Stimulated activated CD4-positive, alpha-beta T cell treated with anti-CD3 and anti-CD28 coated beads, TNF-alpha, amount 100 ng/mL, for 4 hours (primary cell): ENCODE data around the gene ITGA11.

Experiments
- DNase-seq, 3 experiments: peaks; one replicate each; pipeline ENCODE4 v3.0.0-alpha.2; 2020; ENCODE audit warnings: low read depth in 3 of 3

ITGA11 gene

DNA sequence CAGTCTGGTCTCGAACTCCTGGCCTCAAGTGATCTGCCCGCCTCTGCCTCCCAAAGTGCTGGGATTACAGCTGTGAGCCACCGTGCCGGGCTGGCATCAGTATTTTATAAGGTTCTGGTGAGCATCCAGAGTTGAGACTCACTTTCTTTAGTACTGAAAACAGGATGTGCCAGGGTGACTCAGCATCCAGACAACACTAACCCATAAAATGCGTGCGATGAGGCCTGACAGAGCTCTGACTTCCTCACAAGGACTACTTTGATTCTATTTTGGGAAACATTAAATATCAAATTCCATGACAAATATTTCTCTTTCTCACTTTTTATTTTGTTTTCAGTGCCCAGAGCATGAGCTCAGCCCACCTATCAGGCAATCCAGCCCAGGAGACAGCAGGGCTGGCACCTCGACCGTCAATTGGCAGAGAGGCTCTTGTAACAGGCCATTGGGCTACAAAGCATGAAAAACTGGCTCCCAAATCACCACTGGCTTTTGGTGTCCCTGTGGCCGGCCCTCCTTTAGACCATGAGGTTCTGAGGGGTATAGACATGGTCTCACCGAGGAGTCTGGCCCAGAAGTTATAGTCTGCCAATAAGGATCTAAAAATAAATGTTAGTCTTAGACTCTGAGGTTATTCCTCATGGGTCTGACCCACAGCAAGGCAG is 79.4 kb downstream of the ITGA11 start:
- peak in 2 of 3 experiments; percentile 3 to 12 for DNase-seq

DNA sequence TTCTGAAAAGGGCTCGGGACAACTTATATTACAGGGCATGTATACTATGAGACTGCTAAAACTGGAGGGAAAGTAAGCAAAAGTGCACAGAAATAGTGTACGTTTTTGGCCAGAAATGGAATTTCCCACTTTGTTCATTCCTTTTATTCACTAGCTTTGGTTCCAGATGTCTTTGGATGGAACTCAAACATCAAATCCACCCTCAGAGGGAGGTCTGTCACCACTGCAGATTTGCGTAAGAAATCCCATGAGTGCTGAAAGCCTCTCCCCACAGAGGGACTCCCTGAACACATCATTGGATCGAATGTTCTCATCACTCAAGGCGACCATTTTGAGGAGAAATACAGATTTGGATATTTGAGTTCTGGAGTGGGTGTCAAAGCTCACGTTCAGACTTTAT is 82.8 kb downstream of the ITGA11 start:
- DNase-seq, result no peak

DNA sequence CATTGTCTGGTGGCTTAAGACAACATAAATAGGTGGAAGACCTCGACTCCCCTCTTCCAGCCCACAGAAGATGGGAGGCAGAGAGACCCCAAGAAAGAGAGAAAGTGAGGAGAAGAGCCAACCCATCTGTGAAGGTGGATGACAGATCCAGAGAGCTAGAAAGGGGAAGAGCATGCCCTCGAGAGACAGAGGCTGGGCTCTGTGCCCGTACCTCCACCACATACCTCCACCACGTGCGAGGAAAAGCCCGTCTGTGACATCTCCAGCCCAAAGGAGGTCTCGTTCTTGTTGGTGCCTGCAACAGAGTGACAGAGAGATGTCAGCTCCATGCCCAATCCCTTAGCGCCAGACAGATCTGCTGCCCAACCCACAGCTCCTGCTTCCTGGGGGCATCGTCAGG is 83.4 kb downstream of the ITGA11 start:
- DNase-seq, result no peak

DNA sequence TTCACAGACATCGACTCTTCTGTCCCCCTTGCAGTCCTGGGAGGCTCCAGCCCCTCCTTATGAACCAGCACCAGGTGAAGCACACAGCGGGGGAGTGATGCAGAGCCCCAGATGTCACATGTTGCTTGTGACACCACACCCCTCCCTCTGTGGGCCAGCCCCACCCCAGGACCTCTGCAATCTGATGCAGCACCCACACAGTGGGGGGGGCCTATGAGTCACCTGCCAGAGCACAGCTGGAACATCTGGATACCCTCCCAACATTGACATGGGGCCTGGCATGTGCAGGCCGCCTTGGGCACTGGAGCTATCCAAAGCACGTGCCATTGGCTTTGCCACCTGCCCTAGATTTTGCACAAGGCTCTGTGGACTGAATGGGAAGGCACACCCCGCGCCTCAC is 83.9 kb downstream of the ITGA11 start:
- peak in 1 of 3 experiments; percentile 5 for DNase-seq

DNA sequence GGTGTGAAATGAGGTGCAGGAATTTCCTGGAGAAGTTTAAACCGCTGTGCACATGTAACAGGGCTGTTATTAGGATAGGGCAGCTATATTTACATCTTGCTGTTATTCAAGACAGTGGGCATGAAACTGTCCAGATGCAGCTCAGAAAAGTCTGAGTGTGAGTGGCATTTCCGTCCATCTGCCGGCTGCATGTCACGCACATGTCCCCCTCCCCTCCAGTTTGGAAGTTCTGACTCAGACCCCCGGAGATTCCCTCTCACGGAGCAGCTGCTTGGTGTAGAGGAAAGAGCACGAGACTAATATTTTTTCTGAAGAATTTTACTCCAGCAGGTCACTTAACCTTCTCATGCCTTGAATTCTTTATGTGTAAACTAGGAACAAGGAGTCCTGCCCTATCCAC is 84.6 kb downstream of the ITGA11 start:
- no peak for DNase-seq

DNA sequence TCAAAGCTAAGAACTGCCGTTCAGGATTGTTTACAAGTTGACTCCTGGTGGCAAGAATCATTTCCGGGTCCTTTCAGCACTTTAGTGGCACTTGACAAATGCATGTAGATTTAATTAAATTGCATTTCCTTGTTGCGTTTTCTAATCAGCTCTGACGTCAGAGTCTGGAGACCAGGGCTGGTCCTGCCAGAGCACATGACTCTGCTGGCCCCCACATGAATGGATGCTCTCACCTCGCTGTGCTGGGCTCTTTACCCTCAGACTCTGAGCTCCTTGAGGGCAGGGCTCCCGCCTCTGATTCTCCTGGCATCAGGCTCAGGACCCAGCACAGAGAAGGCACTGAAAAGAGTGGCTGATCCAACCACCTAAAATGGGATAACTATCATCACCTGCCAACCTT is 85.0 kb downstream of the ITGA11 start:
- DNase-seq, result no peak

DNA sequence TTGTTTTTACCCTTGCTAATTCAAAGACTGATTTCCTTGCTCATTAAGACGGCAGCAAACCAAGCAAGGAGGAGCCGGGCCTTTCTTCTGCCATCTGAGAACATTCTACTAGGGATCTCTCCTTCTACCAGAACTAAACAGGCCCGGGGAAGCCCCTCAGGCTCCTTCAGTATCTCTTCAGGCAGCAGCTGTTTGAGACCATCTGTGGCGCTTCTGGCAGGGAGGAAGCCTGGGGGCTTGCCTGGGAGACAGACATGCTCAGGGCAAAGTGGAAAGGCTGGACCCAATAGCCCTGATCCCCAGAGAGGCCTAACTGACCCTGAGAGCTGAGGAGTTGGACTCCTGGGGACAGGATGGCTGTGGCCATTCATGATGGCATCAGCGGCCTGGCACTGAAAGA is 86.5 kb downstream of the ITGA11 start:
- DNase-seq, result no peak

DNA sequence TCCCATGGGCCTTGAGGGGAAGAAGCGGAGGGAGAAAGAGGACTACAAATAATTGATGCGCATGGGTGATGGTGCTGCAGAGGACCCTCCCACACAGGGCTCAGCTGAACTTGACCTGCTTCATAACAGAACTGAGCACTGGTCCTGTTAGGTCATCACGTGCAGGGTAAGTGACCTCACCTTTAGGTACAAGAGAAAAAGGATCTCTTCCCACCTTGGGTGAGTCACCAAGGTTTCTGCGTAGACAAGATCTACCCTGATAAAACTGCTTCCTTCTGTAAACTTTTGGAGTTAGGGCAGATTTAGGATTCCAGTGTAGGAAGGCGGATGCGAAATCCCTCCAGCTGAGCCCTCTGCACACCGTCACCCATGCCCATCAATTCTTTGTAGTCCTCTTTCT is 87.4 kb downstream of the ITGA11 start:
- DNase-seq, result no peak

DNA sequence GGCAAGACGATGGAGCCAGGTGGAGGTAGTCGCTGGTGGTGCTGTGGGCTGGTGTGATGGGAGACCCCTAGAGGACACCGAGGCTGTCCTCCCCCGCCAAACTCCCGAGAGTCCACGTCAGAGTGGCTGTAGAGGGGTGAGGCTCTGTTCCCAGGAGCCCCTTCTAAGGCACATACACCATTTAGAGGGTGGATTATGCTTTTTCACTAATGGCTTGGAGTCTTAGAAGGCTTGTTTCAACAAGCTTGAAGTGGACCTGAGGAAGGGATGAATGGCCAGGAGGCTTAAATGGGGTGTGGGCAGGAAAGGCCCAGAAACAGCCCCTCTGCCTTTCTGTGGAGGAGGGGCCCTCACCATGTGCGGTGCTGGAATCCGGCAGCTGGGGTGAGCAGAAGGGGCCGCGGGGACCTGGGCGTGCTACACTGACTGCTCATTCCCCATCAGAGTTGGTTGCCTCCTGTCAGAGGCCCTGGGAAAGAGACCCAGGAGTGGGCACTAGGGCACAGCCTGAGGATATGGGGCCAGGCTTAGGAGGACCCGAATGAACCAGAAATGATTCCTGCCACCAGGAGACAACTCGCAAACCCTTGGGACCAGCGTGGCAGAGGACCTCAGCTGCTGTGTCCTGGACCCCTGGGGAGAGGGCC is 88.3 kb downstream of the ITGA11 start:
- DNase-seq, result no peak

DNA sequence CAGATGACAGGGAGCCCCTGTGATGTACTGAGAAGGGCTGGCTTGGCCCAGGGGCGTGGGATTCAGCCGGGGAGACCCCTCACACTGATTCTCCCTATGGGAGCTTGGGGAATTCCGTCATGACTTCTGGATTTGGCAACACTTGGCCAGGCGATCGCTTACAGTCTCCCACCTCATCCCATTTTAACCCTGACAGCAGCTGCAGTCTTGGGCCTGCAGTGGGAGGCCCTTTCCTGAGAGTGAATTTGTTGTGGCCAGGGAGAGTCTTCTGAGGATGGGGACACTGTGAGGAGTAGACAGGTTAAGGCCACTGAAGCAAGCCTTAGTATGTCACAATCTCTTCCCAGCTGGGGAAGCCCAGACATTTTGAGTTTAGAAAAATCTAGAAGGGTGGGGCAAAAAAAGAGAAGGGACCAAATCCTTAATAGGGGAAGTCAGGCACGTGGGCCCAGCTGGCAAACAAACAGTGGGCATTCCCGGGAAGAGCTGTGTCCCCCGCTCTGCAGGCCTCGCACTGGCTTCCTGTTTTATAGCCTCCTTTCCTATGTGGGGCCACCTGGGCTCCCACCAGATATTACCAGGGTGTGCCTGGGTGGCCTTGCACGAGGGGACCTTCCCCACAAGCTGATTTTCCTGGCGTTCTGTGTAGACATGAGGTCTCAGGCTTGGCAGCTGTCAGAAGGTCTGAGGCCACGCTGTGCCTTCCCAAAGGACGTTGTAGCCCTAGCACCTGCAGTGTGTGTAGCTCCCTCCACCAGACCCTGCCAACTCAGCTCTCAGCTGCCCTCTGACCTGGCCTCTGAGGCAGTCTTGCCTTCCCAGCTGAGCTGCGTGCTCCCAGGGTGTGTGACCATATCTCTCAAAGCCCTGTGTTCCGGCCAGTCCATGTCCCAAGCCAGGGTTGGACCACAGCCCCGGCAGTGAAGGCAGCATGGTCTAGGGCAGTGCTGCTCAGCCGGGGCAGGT is 89.9 kb downstream of the ITGA11 start:
- DNase-seq, result no peak

DNA sequence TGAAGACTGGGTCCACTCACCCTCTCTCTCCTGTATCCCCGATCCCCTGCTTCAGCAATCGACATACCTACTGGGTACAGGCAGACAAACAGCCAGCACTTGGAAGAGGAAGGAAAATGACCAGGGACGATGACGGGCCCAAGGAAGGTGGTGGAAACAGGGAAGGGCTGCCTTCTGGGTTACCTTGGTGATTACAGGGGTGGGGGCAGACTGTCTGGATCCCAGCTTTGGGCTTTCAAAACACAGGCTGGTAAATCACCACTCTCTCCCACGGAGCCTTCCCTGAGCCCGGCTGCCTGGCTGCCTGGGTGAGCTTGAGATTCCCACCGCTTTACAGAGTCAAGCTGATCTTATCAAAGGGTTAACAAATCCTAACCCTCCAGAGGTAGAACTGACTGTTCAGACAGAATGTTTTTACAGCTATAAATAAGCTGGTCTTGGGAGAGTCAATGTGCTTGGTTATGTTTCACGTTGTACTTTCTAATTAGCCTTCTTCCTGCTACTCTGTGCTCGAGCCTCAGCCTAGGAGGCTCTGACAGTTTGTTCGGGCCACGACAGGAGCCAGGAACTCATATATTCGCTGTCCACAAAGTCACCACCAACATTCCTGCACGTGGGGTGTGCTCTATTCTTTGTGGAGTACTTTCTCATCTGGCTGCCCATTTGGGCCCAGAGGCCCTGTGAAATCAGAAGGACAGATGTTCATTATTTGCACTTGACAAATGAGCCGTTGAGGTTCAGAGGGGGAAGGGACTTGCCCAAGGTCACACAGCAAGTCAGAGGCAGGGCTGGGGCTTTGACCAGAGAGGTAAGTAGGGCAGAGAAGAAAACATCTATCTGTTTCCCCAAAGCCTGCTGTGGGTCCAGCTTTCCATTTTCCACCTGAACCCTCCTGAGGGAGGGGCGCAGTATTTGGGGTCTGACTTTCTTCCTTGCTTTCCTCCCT is 91.0 kb downstream of the ITGA11 start:
- no peak for DNase-seq

DNA sequence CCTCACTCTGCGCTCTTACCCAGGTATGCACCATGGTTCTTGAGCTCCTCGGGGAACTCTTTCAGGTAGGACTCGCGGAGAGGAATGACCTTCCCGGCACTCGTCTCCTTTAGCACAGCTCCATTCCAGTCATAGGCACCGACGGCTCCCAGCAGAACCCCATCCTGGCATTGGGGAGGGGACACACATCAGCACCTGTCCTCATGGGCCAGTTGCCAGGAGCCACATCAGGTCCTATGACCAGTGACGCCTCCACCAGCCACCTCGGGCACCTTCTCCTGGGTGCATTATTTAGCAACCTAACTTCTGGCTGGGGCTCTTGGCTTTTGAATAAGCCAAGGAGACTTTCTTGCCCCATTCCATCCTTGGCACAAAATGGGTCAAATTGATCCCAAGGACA is 92.5 kb downstream of the ITGA11 start:
- DNase-seq, result no peak

DNA sequence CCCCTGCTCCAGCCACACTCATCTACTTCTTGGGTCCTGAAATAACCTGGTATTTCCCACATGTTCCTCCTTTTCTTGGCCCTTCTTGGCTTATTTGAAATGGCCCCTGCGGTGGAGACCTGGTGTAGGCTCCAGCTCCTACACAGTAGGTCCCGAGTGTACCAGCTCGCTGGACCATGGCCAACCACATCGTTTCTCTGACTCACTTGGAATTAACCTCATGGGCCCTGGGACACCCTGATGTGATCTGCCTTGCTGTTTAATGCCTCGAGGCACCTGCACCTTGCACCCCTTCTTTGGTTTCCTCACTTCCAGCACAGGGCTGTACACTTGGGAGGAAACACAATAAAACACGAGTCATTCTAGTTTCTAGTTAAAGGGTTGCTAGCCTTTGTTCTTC is 94.1 kb downstream of the ITGA11 start:
- DNase-seq, result no peak

DNA sequence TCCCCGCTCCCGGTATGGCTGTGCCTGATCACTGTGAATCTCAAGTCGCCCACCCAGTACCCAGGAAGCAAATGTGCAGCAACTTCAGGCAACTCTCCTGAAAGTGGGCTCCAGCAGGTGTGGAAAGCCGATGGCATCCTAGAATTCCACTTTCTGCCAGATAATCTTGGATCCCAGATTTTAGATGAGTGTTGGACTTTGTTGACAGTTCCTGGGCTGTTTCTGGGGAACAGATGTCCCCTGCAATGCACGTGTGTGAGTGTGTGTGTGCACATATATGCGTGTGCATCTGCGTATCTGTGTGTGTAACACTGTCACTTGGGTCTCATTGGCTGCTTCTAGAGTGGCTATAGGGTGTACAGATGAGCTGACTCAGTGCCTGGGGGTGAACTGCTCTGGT is 95.4 kb downstream of the ITGA11 start:
- no peak for DNase-seq

DNA sequence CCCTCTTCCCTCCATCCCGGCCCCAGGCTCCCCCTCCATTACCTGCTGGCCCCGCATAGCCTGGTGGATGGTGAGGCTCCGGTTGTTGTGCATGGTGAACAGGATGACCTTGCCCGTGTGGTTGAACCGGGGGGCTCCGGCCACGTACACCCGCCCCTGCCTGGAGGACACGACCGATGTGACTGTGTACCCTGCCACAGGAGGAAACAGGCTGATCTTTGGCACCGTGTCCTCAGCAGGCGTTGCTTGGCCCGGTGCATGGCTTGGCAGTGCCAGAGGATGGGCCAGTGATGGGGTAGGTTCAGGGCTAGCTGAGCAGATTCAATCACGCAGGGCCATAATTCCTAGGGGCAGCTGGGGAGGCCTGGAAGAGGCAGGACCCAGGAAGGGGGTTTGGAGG is 96.3 kb downstream of the ITGA11 start:
- no peak for DNase-seq

DNA sequence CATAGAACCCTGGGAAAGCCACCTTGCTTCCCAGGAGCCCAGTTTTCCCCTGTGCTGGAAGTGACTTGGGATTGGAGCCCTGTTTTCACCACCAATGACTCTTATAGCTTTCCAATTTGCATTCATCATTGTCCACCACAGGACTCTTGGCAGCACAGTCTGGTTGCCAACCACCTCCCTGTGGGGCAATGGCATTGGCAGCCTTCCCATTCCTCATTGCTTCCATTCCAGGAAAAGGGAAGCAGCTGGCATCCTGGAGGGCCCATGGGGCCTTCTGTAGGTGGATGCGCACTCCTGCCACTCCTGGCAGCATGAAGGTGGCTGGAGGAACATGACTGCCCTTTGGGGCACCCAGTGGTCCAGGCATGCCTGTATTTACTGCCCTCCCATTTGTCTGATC is 96.7 kb downstream of the ITGA11 start:
- no peak for DNase-seq

DNA sequence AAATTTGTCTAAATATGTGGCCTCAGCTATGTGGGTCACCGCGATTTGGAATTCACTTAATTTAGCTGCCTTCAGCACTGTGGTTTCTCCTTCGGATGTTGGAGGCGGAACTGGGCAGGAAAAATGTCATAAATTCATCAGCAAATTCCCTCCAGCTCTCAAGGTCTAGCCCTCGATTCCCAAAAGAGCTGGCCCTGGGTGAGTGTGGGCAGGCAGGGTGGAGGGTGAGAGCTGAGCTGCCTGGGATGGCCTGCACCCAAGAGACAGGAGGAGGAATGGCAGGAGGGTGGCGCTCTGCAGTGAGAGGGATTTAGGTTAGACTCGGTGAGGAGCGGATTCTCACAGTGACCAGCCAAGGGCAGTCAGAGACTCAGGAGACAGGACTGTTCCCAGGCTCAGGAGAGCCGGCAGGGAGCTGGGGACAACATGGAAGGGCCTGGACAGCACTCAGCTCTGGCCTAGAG is 97.3 kb downstream of the ITGA11 start:
- no peak for DNase-seq

DNA sequence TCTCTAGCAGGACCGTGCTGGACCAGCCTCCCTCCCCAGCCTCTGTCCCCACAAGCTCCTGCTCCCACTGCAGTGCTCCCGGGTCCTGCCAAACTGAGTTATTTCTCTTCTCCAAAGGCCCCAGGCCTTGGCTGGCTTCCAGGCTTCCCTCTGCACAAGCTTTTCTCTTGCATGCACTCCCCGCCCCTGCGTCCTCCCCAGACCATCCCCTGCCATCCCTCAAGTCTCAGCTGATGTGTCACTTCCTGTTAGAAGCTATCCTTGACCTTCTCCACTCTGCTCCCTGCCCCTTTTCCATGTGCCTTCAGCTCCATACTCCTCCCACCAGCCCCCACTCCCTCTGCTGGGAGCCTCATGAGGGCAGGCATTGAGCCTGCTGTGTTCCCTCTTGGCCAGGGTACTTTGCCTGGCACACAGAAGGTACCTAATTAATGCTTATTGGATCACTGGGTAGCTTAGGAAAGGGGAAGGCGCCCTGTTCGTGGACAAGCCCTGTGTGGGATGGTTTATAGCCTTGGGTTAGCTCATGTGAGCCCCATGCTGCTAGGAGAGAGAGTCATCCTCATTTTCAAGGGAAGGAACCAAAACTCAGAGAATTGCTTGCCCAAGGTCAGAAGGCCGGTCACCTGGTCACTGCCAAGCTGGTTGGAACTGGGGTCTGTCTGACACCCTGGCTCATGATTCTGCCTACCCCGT is 98.0 kb downstream of the ITGA11 start:
- no peak for DNase-seq

DNA sequence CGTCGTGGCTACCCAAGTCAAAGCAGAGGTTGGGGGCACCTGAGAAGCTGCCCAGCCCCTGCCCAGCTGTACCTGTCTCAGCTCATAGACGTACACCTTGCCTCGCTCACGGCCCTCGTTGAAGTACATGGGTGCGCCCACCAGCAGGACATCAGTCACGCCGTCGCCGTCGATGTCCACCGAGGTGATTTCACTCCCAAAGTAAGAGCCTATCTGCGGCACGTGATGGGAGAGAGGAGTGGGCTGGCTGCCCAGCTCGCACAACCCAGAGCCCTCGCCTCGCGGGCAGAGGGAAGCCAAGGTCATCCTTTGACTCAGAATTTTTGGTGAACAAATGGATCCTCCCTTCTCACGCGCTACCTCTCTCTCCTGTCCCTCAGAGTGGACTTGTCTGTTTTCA is 99.7 kb downstream of the ITGA11 start:
- DNase-seq, result no peak

DNA sequence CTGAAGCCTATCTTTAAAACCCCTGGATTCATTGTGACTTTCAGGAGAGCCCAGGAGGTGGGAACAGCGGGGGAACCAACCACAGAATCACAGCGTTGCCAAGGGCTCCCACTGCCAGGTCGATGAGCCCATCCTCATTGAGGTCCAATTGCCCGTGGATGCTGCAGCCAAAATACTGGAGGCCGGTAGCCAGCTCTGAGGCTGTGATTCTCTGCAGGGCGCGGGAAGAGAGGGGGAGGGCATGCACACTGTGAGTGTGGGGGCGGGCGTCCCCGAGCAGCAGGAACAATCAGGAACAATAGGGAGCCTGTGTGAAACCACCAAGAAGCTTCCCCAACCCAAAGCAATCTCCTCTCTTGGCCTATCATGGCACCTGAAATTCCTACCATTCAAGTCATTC is 101.1 kb downstream of the ITGA11 start:
- DNase-seq, result no peak

DNA sequence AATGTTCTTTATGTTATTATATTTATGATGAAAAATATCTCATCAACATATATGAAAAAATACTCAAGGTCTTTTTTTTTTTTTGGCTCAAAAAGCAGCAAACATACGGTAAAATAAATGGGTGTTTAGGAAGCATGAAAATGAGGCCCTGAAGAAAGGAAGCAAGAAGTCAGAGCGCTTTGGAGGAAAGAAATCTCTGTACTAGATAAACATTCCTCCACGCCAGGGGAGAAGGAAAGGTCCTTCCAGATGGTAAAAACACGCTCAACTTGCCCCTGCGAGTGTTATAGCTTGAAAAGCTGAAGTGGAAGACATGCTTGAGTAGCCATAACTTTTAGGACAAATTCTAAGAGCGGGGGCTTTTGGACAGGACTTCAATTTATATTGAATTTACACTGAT is 101.5 kb downstream of the ITGA11 start:
- DNase-seq, result no peak
